Measurements from ENCODE around the gene ADRM1. TPM values are rescaled to one million over a fixed set of nuclear protein-coding genes. Genes with fewer than 3 reads are reported as not detected.

The ADRM1 gene
- total RNA-seq, 4 donors from 2014 or later, result 41.8 to 126 (median 109) TPM

GRCh38 chr20:62263396-62263795 is 39.4 kb upstream of the ADRM1 start:
- WGBS, 2 donors (ENCODE audit: low coverage in 1 of 2), result 96 to 100% methylated on average over 4 to 14 of the region's 14 CpGs
- intact Hi-C loops (cut with DNase I; ENCODE audit: low total_unique reads) (no loop called here), in situ Hi-C loops (cut with MboI; ENCODE audit: low pct_ligation_motif_present in 1 of 4, low pct_unique_long_range_greater_than_20kb in 1 of 4, low sequenced_read_pairs in 3 of 4) (no loop called here)
- H3K36me3 ChIP-seq, result peaks cover 0 to 39% (median 15%) of the 10 kb centered on the region in 4 donors
- TF ChIP-seq POLR2AphosphoS5 (IDR thresholded peaks at IDR 0.05), result no peak
- no peak for TF ChIP-seq EP300 (IDR thresholded peaks at IDR 0.05; ENCODE audit: low read depth)
- no peak for TF ChIP-seq CTCF (IDR thresholded peaks at IDR 0.05)
- no peak for TF ChIP-seq POLR2A (IDR thresholded peaks at IDR 0.05)
- H3K9me3 ChIP-seq, result no peaks in the 10 kb centered on the region
- H3K27me3 ChIP-seq, result no peaks in the 10 kb centered on the region
- no peak for DNase-seq
- peaks cover 0 to 1% (median 0%) of the 10 kb centered on the region in 4 donors for H3K4me1 ChIP-seq
- H3K27ac ChIP-seq, result no peak overlapping the region
- no peak overlapping the region for H3K4me3 ChIP-seq

- intact Hi-C loops (cut with DNase I; ENCODE audit: low total_unique reads) (no loop called here), in situ Hi-C loops (cut with MboI; ENCODE audit: low pct_ligation_motif_present in 1 of 4, low pct_unique_long_range_greater_than_20kb in 1 of 4, low sequenced_read_pairs in 3 of 4) (no loop called here)
- no peaks in the 10 kb centered on the region for H3K9me3 ChIP-seq
- TF ChIP-seq POLR2A (IDR thresholded peaks at IDR 0.05) (no peak), POLR2AphosphoS5 (IDR thresholded peaks at IDR 0.05) (no peak), CTCF (IDR thresholded peaks at IDR 0.05) (no peak), EP300 (IDR thresholded peaks at IDR 0.05; ENCODE audit: low read depth) (no peak)
- no peak for DNase-seq
- no peaks in the 10 kb centered on the region for H3K27me3 ChIP-seq
- H3K36me3 ChIP-seq, result peaks cover 0 to 34% (median 16%) of the 10 kb centered on the region in 4 donors
- H3K4me3 ChIP-seq, result no peak overlapping the region
- H3K4me1 ChIP-seq, result no peaks in the 10 kb centered on the region
- 100% methylated on average over 1 of the region's 1 CpG for WGBS, 2 donors (ENCODE audit: low coverage in 1 of 2)
- H3K27ac ChIP-seq, result no peak overlapping the region
These were observed 37.4 kb upstream of the ADRM1 start for GRCh38 chr20:62265365-62265764.

- DNase-seq, result no peak
- H3K27me3 ChIP-seq, result no peaks in the 10 kb centered on the region
- no peak overlapping the region for H3K4me3 ChIP-seq
- in situ Hi-C loops (cut with MboI; ENCODE audit: low pct_ligation_motif_present in 1 of 4, low pct_unique_long_range_greater_than_20kb in 1 of 4, low sequenced_read_pairs in 3 of 4) (no loop called here), intact Hi-C loops (cut with DNase I; ENCODE audit: low total_unique reads) (no loop called here)
- H3K4me1 ChIP-seq, result no peaks in the 10 kb centered on the region
- H3K36me3 ChIP-seq, result peaks cover 0 to 32% (median 14%) of the 10 kb centered on the region in 4 donors
- TF ChIP-seq CTCF (IDR thresholded peaks at IDR 0.05) (no peak), POLR2AphosphoS5 (IDR thresholded peaks at IDR 0.05) (no peak), POLR2A (IDR thresholded peaks at IDR 0.05) (no peak), EP300 (IDR thresholded peaks at IDR 0.05; ENCODE audit: low read depth) (no peak)
- no peaks in the 10 kb centered on the region for H3K9me3 ChIP-seq
- 84 to 88% methylated on average over 7 to 10 of the region's 10 CpGs for WGBS, 2 donors (ENCODE audit: low coverage in 1 of 2)
- no peak overlapping the region for H3K27ac ChIP-seq
These were observed 36.5 kb upstream of the ADRM1 start for GRCh38 chr20:62266340-62266739.

GRCh38 chr20:62266851-62267250 is 35.9 kb upstream of the ADRM1 start:
- Histone ChIP-seq H3K4me1 (no peaks in the 10 kb centered on the region), H3K36me3 (peaks cover 0 to 30% (median 12%) of the 10 kb centered on the region in 4 donors), H3K27me3 (no peaks in the 10 kb centered on the region), H3K4me3 (no peak overlapping the region), H3K27ac (no peak overlapping the region), H3K9me3 (no peaks in the 10 kb centered on the region)
- no peak for TF ChIP-seq EP300 (IDR thresholded peaks at IDR 0.05; ENCODE audit: low read depth)
- no peak for TF ChIP-seq POLR2A (IDR thresholded peaks at IDR 0.05)
- TF ChIP-seq CTCF (IDR thresholded peaks at IDR 0.05), result no peak
- no peak for TF ChIP-seq POLR2AphosphoS5 (IDR thresholded peaks at IDR 0.05)
- in situ Hi-C loops (cut with MboI; ENCODE audit: low pct_ligation_motif_present in 1 of 4, low pct_unique_long_range_greater_than_20kb in 1 of 4, low sequenced_read_pairs in 3 of 4), result no loop called here
- intact Hi-C loops (cut with DNase I; ENCODE audit: low total_unique reads), result no loop called here
- DNase-seq, result no peak
- 95 to 98% methylated on average over 9 to 13 of the region's 13 CpGs for WGBS, 2 donors (ENCODE audit: low coverage in 1 of 2)

Data from transverse colon (tissue), 4 donors.